HepG2 (cell line): ENCODE data around the gene ABT1. TPM values are rescaled to one million over a fixed set of nuclear protein-coding genes. Genes with fewer than 3 reads are reported as not detected.
A peak's percentile ranks its signal among the peaks of the same experiment; 100 is the strongest.

Experiments used
- CHCHD3 ChIP-seq: sonication (generic); formaldehyde crosslinking; IDR thresholded peaks from 2 replicates; pipeline ENCODE4 v1.8.0; 2022; ENCODE audit warnings: mild to moderate bottlenecking, missing genetic modification reagents, moderate library complexity
- FOXK1 ChIP-seq: sonication (generic); formaldehyde crosslinking; IDR thresholded peaks from 2 replicates; pipeline ENCODE4 v1.4.0; 2020; ENCODE audit warnings: low read depth, missing genetic modification reagents, borderline replicate concordance
- GPN1 ChIP-seq: sonication (generic); formaldehyde crosslinking; IDR thresholded peaks from 2 replicates; pipeline ENCODE4 v1.5.1; 2020; ENCODE audit warnings: missing genetic modification reagents, borderline replicate concordance
- HES4 ChIP-seq: sonication (generic); formaldehyde crosslinking; IDR thresholded peaks from 2 replicates; pipeline ENCODE4 v1.9.0; 2021; ENCODE audit warnings: mild to moderate bottlenecking, missing genetic modification reagents, borderline replicate concordance
- HMGA1 ChIP-seq: sonication (generic); formaldehyde crosslinking; conservative IDR thresholded peaks from 2 replicates; pipeline ENCODE4 v1.4.0; 2020; ENCODE audit warnings: missing genetic modification reagents
- HNF1B ChIP-seq: sonication (generic); formaldehyde crosslinking; IDR thresholded peaks from 2 replicates; pipeline ENCODE4 v1.5.1; 2020; ENCODE audit warnings: mild to moderate bottlenecking, moderate library complexity, missing genetic modification reagents
- HNRNPK ChIP-seq: fragments of 200-400 bp; formaldehyde crosslinking; IDR thresholded peaks from 2 replicates; pipeline ENCODE4 v1.6.1; 2018; ENCODE audit warnings: low read length, low read depth, moderate library complexity, mild to moderate bottlenecking; ENCODE audit not compliant: poor library complexity, severe bottlenecking
- JUNB ChIP-seq: sonication (generic); formaldehyde crosslinking; IDR thresholded peaks from 2 replicates; pipeline ENCODE4 v1.8.0; 2022; ENCODE audit warnings: missing genetic modification reagents, mild to moderate bottlenecking, borderline replicate concordance
- KLF12 ChIP-seq: sonication (generic); formaldehyde crosslinking; IDR thresholded peaks from 2 replicates; pipeline ENCODE4 v1.4.0; 2020; ENCODE audit warnings: missing genetic modification reagents, borderline replicate concordance
- KMT2A ChIP-seq: sonication (generic); formaldehyde crosslinking; IDR thresholded peaks from 2 replicates; pipeline ENCODE4 v1.4.0; 2020; ENCODE audit warnings: missing genetic modification reagents
- MAFG ChIP-seq: sonication (generic); formaldehyde crosslinking; IDR thresholded peaks from 2 replicates; pipeline ENCODE4 v1.5.1; 2020; ENCODE audit warnings: mild to moderate bottlenecking, missing genetic modification reagents
- MED13 ChIP-seq: sonication (generic); formaldehyde crosslinking; IDR thresholded peaks from 2 replicates; pipeline ENCODE4 v1.5.0; 2020; ENCODE audit warnings: missing genetic modification reagents
- NR1H2 ChIP-seq: sonication (generic); formaldehyde crosslinking; IDR thresholded peaks from 2 replicates; pipeline ENCODE4 v1.8.1; 2022; ENCODE audit warnings: low read depth, missing genetic modification reagents, borderline replicate concordance
- NR2C2 ChIP-seq: sonication (generic); formaldehyde crosslinking; IDR thresholded peaks from 2 replicates; pipeline ENCODE4 v1.4.0; 2020; ENCODE audit warnings: missing genetic modification reagents, mild to moderate bottlenecking, moderate library complexity, borderline replicate concordance
- SNAPC5 ChIP-seq: sonication (generic); formaldehyde crosslinking; IDR thresholded peaks from 2 replicates; pipeline ENCODE4 v1.8.1; 2023; ENCODE audit warnings: mild to moderate bottlenecking, missing genetic modification reagents, borderline replicate concordance
- SOX6 ChIP-seq, 2 experiments: fragments of 450-650 bp in 1 of 2; sonication (generic) in 1 of 2; formaldehyde crosslinking in 1 of 2; IDR thresholded peaks; 2 replicates each; pipeline versions ENCODE4 v1.4.0 to v1.6.1; 2017 to 2020; ENCODE audit warnings: antibody characterized with exemption in 1 of 2, mild to moderate bottlenecking in 1 of 2, missing genetic modification reagents in 1 of 2
- TRIM24 ChIP-seq: sonication (generic); formaldehyde crosslinking; IDR thresholded peaks from 2 replicates; pipeline ENCODE4 v1.8.0; 2022; ENCODE audit warnings: mild to moderate bottlenecking, missing genetic modification reagents
- ZEB1 ChIP-seq: IDR thresholded peaks from 2 replicates; pipeline ENCODE4 v1.6.1; 2012; ENCODE audit warnings: mild to moderate bottlenecking, low read depth, inconsistent platforms; ENCODE audit not compliant: insufficient replicate concordance
- ZNF282 ChIP-seq: fragments of 450-650 bp; IDR thresholded peaks from 2 replicates; pipeline ENCODE4 v1.6.1; 2018; ENCODE audit not compliant: partially characterized antibody
- ZNF331 ChIP-seq: sonication (generic); formaldehyde crosslinking; IDR thresholded peaks from 2 replicates; pipeline ENCODE4 v1.4.0; 2020; ENCODE audit warnings: missing genetic modification reagents
- ZNF367 ChIP-seq: sonication (generic); formaldehyde crosslinking; IDR thresholded peaks from 2 replicates; pipeline ENCODE4 v1.4.0; 2020; ENCODE audit warnings: missing genetic modification reagents, borderline replicate concordance
- ZNF503 ChIP-seq: sonication (generic); formaldehyde crosslinking; IDR thresholded peaks from 2 replicates; pipeline ENCODE4 v1.4.0; 2020; ENCODE audit warnings: missing genetic modification reagents
- ZNF557 ChIP-seq: sonication (generic); formaldehyde crosslinking; IDR thresholded peaks from 2 replicates; pipeline ENCODE4 v1.4.0; 2020; ENCODE audit warnings: missing genetic modification reagents
- ZNF615 ChIP-seq: sonication (generic); formaldehyde crosslinking; IDR thresholded peaks from 2 replicates; pipeline ENCODE4 v1.5.0; 2020; ENCODE audit warnings: mild to moderate bottlenecking, missing genetic modification reagents, borderline replicate concordance
- ZNF7 ChIP-seq: IDR thresholded peaks from 2 replicates; pipeline ENCODE4 v1.6.1; 2016; ENCODE audit warnings: missing biosample characterization, missing genetic modification reagents
- ZNF772 ChIP-seq: sonication (generic); formaldehyde crosslinking; IDR thresholded peaks from 2 replicates; pipeline ENCODE4 v1.5.0; 2020; ENCODE audit warnings: mild to moderate bottlenecking, missing genetic modification reagents
- ZNF891 ChIP-seq: sonication (generic); formaldehyde crosslinking; IDR thresholded peaks from 2 replicates; pipeline ENCODE4 v1.5.0; 2020; ENCODE audit warnings: mild to moderate bottlenecking, missing genetic modification reagents
- polyA plus RNA-seq, 8 experiments: library from polyadenylated mRNA; depleted of rRNA in 3 of 8; stranded (reverse) in 7 of 8; unstranded in 1 of 8; fragments of >200 nt; fragmentation: Illumina TruSeq in 4 of 8; extraction: Trizol in 4 of 8; gene quantifications; 2 replicates each; pipeline versions ENCODE4 v1.2.1 to v1.2.3, GENCODE V29; 2011 to 2016; ENCODE audit warnings: low read depth in 4 of 8, missing spikeins in 1 of 8, mixed read lengths in 1 of 8; ENCODE audit not compliant: insufficient read depth in 1 of 8
- total RNA-seq, 5 experiments: library from RNA; depleted of rRNA; stranded (reverse); fragments of >200 nt; fragmentation: Illumina TruSeq; extraction: Trizol; gene quantifications; 2 replicates each; pipeline ENCODE4 v1.2.3, GENCODE V29; 2016; ENCODE audit warnings: low read depth in 1 of 5

Gene ABT1
- total and polyA plus RNA-seq, 2 of the 13 experiments (the other 11 are each of a cell fraction or from before 2014, with no cell fraction given) = 38.4 TPM

- TF ChIP-seq ZNF557 (CRISPR knock-in tag) = 0 out of 2 replicates have a peak, but pooled peaks have one; percentile 35
- TF ChIP-seq ZEB1 = no peak
- no peak; the same call in 1 of the 2 replicates for TF ChIP-seq ZNF615 (CRISPR knock-in tag)
- no peak for TF ChIP-seq MAFG (CRISPR knock-in tag)
- no peak for TF ChIP-seq KLF12 (CRISPR knock-in tag)
- TF ChIP-seq ZNF331 (CRISPR knock-in tag) = peak; percentile 78
- no peak for TF ChIP-seq CHCHD3
- TF ChIP-seq FOXK1 (CRISPR knock-in tag) = peak; percentile 75; the same call in 1 of the 2 replicates
- TF ChIP-seq ZNF367 (CRISPR knock-in tag) = no peak
- TF ChIP-seq SOX6 (IDR thresholded peaks at IDR 0.05) = no peak
- peak; percentile 66 for TF ChIP-seq SOX6 (CRISPR knock-in tag; IDR thresholded peaks at IDR 0.05)
- TF ChIP-seq HES4 (CRISPR knock-in tag) = no peak
- no peak for TF ChIP-seq ZNF282
- TF ChIP-seq JUNB (CRISPR knock-in tag) = no peak
- no peak for TF ChIP-seq SNAPC5 (CRISPR knock-in tag)
- TF ChIP-seq NR1H2 (CRISPR knock-in tag) = no peak
- no peak for TF ChIP-seq ZNF891 (CRISPR knock-in tag)
- TF ChIP-seq GPN1 (CRISPR knock-in tag) = no peak
- TF ChIP-seq NR2C2 = no peak
- TF ChIP-seq ZNF7 = 0 out of 2 replicates have a peak, but pooled peaks have one; percentile 1
- no peak for TF ChIP-seq ZNF772 (CRISPR knock-in tag)
- TF ChIP-seq KMT2A (CRISPR knock-in tag) = no peak; the same call in 1 of the 2 replicates
- TF ChIP-seq ZNF503 (CRISPR knock-in tag) = peak; percentile 52; the same call in 1 of the 2 replicates
- TF ChIP-seq HMGA1 (CRISPR knock-in tag) = no peak
- 0 out of 2 replicates have a peak, but pooled peaks have one; percentile 30 for TF ChIP-seq HNF1B (CRISPR knock-in tag)
- TF ChIP-seq HNRNPK = no peak
- TF ChIP-seq MED13 = peak; percentile 68; the same call in 1 of the 2 replicates
- no peak for TF ChIP-seq TRIM24 (CRISPR knock-in tag)
Observed at GRCh38 chr6:26553635-26554446, 42.9 kb upstream of the ABT1 start (continued).
